ENCODE data around the gene SH3YL1.

The SH3YL1 gene

GRCh38 chr2:268323-268722, 4.5 kb upstream of the SH3YL1 start:
- Histone ChIP-seq H3K4me1 (ENCODE audit: control insufficient read depth, insufficient read depth, low read depth, low read length) (peaks cover 13% of the 10 kb centered on the region), H2AK5ac (ENCODE audit: low read length, severe bottlenecking) (no peak overlapping the region), H3K9me3 (ENCODE audit: control insufficient read depth, low read length) (no peaks in the 10 kb centered on the region), H2AFZ (ENCODE audit: low read depth, low read length) (no peak overlapping the region), H2BK15ac (ENCODE audit: low read depth, poor library complexity, severe bottlenecking) (no peak overlapping the region), H3K4me2 (ENCODE audit: low read length, poor library complexity, severe bottlenecking) (no peak overlapping the region), H3K4ac (ENCODE audit: low read depth in 1 of 2, low read length in 2 of 2) (no peak overlapping the region), H2BK120ac (ENCODE audit: low read depth, low read length) (no peak overlapping the region), H2BK5ac (ENCODE audit: low read depth, low read length, poor library complexity, severe bottlenecking) (no peak overlapping the region), H3K4me3 (ENCODE audit: insufficient read depth in 1 of 2, low read depth in 1 of 2, low read length in 2 of 2) (no peak overlapping the region), H3K27ac (ENCODE audit: low read length, poor library complexity, severe bottlenecking) (no peak overlapping the region), H3K36me3 (ENCODE audit: control insufficient read depth in 1 of 2, insufficient read depth in 2 of 2, low read depth in 1 of 2, low read length in 2 of 2) (peaks cover 10 to 22% of the 10 kb centered on the region in 2 experiments), H3K18ac (ENCODE audit: low read depth in 1 of 2, low read length in 2 of 2) (no peak overlapping the region), H3K23ac (ENCODE audit: low read length in 2 of 2) (no peak overlapping the region), H2BK12ac (ENCODE audit: low read length in 2 of 2) (no peak overlapping the region), H4K8ac (ENCODE audit: low read length) (no peak overlapping the region), H4K91ac (ENCODE audit: low read length) (no peak overlapping the region), H3K27me3 (ENCODE audit: control insufficient read depth in 1 of 2, insufficient read depth in 1 of 2, low read length in 2 of 2) (no peaks in the 10 kb centered on the region), H3K9ac (ENCODE audit: low read length) (no peak overlapping the region), H3K79me1 (replicated peaks; ENCODE audit: low read length, poor library complexity, severe bottlenecking) (peaks cover 12% of the 10 kb centered on the region), H3K14ac (ENCODE audit: low read length in 2 of 2) (no peak overlapping the region)
- DNase-seq, result no peak

GRCh38 chr2:264493-265468, 949 bp upstream of the SH3YL1 start, which contains the start of gene ACP1:
Gene ACP1, plus strand, starts transcription at chr2:264947. Its CDS starts 18 bp downstream, at chr2:264965.
- peak; percentile 91 for DNase-seq
- H3K4me3 ChIP-seq (ENCODE audit: insufficient read depth in 1 of 2, low read depth in 1 of 2, low read length in 2 of 2), result peak within 1 kb of the TSS; percentile 93
- WGBS, result under 1% methylated on average over 53 of the region's 73 CpGs

GRCh38 chr2:263022-263738, 652 bp downstream of the SH3YL1 start:
- Histone ChIP-seq H4K8ac (ENCODE audit: low read length) (peak overlapping the region; percentile 81), H3K4me3 (ENCODE audit: insufficient read depth in 1 of 2, low read depth in 1 of 2, low read length in 2 of 2) (peak overlapping the region in 1 of 2 experiments; percentile 93), H3K18ac (ENCODE audit: low read depth in 1 of 2, low read length in 2 of 2) (peak overlapping the region in 1 of 2 experiments; percentile 84), H3K36me3 (ENCODE audit: control insufficient read depth in 1 of 2, insufficient read depth in 2 of 2, low read depth in 1 of 2, low read length in 2 of 2) (peaks cover 9 to 19% of the 10 kb centered on the region in 2 experiments), H2AFZ (ENCODE audit: low read depth, low read length) (no peak overlapping the region), H3K27ac (ENCODE audit: low read length, poor library complexity, severe bottlenecking) (no peak overlapping the region), H3K14ac (ENCODE audit: low read length in 2 of 2) (no peak overlapping the region), H3K4ac (ENCODE audit: low read depth in 1 of 2, low read length in 2 of 2) (peak overlapping the region in 1 of 2 experiments; percentile 47), H2BK15ac (ENCODE audit: low read depth, poor library complexity, severe bottlenecking) (peak overlapping the region; percentile 64), H2BK5ac (ENCODE audit: low read depth, low read length, poor library complexity, severe bottlenecking) (no peak overlapping the region), H2BK12ac (ENCODE audit: low read length in 2 of 2) (no peak overlapping the region), H3K4me2 (ENCODE audit: low read length, poor library complexity, severe bottlenecking) (peak overlapping the region; percentile 93), H2BK120ac (ENCODE audit: low read depth, low read length) (no peak overlapping the region), H3K23ac (ENCODE audit: low read length in 2 of 2) (no peak overlapping the region), H3K9ac (ENCODE audit: low read length) (peak overlapping the region; percentile 79), H3K9me3 (ENCODE audit: control insufficient read depth, low read length) (peaks cover 6% of the 10 kb centered on the region), H2AK5ac (ENCODE audit: low read length, severe bottlenecking) (no peak overlapping the region), H4K91ac (ENCODE audit: low read length) (no peak overlapping the region), H3K4me1 (ENCODE audit: control insufficient read depth, insufficient read depth, low read depth, low read length) (peaks cover 13% of the 10 kb centered on the region), H3K27me3 (ENCODE audit: control insufficient read depth in 1 of 2, insufficient read depth in 1 of 2, low read length in 2 of 2) (no peaks in the 10 kb centered on the region), H3K79me1 (replicated peaks; ENCODE audit: low read length, poor library complexity, severe bottlenecking) (peaks cover 24% of the 10 kb centered on the region)
- 77% methylated on average over 42 of the region's 42 CpGs for WGBS
- DNase-seq, result no peak

More at GRCh38 chr2:264493-265468, 949 bp upstream of the SH3YL1 start, which contains the start of gene ACP1:
- Histone ChIP-seq H2AFZ (ENCODE audit: low read depth, low read length) (peak within 1 kb of the TSS; percentile 89), H3K4me2 (ENCODE audit: low read length, poor library complexity, severe bottlenecking) (peak within 1 kb of the TSS; percentile 93), H3K4me1 (ENCODE audit: control insufficient read depth, insufficient read depth, low read depth, low read length) (peaks cover 13% of the 10 kb centered on the region), H2BK5ac (ENCODE audit: low read depth, low read length, poor library complexity, severe bottlenecking) (peak within 1 kb of the TSS; percentile 54), H3K36me3 (ENCODE audit: control insufficient read depth in 1 of 2, insufficient read depth in 2 of 2, low read depth in 1 of 2, low read length in 2 of 2) (peaks cover 6 to 14% of the 10 kb centered on the region in 2 experiments), H4K91ac (ENCODE audit: low read length) (peak within 1 kb of the TSS; percentile 99), H3K4ac (ENCODE audit: low read depth in 1 of 2, low read length in 2 of 2) (peak within 1 kb of the TSS; percentile 96), H3K18ac (ENCODE audit: low read depth in 1 of 2, low read length in 2 of 2) (peak within 1 kb of the TSS; percentile 97 to 99), H3K27me3 (ENCODE audit: control insufficient read depth in 1 of 2, insufficient read depth in 1 of 2, low read length in 2 of 2) (no peaks in the 10 kb centered on the region), H3K9ac (ENCODE audit: low read length) (peak within 1 kb of the TSS; percentile 96), H3K23ac (ENCODE audit: low read length in 2 of 2) (peak within 1 kb of the TSS; percentile 86 to 93), H3K79me1 (replicated peaks; ENCODE audit: low read length, poor library complexity, severe bottlenecking) (peaks cover 24% of the 10 kb centered on the region), H3K9me3 (ENCODE audit: control insufficient read depth, low read length) (no peaks in the 10 kb centered on the region), H2BK12ac (ENCODE audit: low read length in 2 of 2) (peak within 1 kb of the TSS; percentile 86 to 87), H2BK120ac (ENCODE audit: low read depth, low read length) (peak within 1 kb of the TSS; percentile 95), H3K14ac (ENCODE audit: low read length in 2 of 2) (peak within 1 kb of the TSS in 1 of 2 experiments; percentile 98), H4K8ac (ENCODE audit: low read length) (peak within 1 kb of the TSS; percentile 96), H3K27ac (ENCODE audit: low read length, poor library complexity, severe bottlenecking) (peak within 1 kb of the TSS; percentile 68), H2BK15ac (ENCODE audit: low read depth, poor library complexity, severe bottlenecking) (peak within 1 kb of the TSS; percentile 64), H2AK5ac (ENCODE audit: low read length, severe bottlenecking) (peak within 1 kb of the TSS; percentile 16)
